NK-92 treated with Interleukin-12 subunit alpha and Interleukin-12 subunit beta, amount 100 ng/mL, for 24 hours (cell line): ENCODE measurements around the gene MEF2D.

Source experiments
- DNase-seq: peaks from one replicate; lab custom pipeline; 2025; lab: John Stamatoyannopoulos, UW

Gene MEF2D

DNA sequence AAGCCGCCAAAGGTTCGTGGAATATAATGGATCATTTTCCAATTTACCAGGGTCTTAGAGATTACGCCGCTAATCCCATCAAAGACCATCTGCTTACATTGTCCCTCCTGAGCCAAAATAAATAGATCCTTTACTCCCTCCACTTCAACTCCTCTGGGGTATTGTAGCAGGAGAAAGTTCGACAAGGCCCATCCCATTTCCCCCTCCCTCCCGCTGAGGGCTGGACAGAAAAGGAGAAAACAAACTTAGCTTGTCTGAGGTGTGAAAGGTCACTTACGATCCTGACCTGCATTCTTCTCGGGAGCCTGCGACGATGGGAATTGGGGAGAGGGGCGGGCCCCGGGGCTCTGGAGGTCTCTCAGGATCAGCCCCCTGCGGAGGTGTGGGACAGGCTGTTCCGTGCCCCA, 60.8 kb downstream of the MEF2D start:
- DNase-seq = no peak

DNA sequence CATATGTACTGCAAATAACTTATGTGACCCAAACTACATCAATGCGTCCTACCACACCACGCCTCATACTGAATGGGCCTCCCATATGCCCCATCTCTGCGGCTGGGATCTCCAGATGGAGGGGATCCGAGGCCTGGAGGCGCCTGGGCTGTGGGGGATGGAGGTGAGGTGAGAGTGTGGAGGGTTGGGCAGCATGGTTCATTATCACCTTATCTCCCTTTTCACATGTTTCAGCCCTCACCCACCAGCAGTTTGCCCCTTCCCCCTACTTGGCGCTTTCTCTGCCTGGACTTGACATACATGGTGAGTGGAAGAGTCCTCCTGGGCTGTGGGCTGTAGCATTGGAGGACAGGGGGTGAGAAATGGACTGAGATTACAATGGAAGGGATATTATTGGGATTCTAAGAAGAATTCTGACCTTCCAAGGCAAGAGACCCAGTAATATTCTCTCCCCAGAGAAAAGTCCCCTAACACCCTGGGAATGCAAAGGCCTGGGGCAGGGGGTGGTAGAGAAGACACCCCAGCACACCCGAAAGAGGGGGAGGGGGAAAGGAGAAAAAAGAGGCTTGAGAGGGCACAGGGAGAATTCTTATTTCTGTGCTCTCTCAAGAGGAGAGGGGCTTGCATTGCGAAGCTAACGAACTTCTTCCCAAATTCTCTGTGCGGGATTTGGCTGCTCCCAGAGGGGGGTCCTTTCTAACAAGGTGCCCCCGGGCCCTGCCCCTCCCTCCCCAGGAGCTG, 61.4 kb downstream of the MEF2D start:
- no peak for DNase-seq

DNA sequence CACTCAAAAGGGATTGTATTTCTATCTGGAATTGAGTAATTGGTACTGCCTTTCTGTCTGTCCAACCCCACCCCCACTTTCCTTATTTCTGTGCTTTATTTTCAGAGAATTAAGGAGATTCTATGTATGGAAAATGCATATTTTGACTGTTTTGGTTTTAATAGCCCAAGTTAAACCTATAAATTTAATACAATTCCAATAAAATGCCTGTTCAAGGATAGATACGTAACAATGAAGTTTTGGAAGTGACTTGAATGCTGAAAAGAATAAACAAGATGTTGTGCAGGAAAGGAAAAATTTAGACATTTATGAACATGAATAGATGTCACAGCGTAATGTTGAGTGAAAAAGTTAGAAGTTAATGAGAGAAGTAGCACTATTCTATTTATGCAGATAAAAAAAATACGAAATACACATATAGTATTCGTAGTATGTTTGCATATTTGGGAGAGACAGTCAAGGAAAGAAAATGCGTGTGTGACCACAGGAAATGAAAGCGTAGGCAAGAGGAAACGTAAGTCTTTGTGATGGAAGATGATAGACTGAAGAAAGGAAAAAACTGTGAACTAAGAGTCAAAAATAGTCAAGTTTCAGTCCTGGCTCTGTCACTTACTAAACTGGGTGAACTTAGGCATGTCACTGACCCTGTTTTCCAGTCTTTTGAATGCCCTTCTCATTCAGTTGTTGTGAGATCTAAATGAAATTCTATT, 62.1 kb downstream of the MEF2D start:
- DNase-seq = no peak

DNA sequence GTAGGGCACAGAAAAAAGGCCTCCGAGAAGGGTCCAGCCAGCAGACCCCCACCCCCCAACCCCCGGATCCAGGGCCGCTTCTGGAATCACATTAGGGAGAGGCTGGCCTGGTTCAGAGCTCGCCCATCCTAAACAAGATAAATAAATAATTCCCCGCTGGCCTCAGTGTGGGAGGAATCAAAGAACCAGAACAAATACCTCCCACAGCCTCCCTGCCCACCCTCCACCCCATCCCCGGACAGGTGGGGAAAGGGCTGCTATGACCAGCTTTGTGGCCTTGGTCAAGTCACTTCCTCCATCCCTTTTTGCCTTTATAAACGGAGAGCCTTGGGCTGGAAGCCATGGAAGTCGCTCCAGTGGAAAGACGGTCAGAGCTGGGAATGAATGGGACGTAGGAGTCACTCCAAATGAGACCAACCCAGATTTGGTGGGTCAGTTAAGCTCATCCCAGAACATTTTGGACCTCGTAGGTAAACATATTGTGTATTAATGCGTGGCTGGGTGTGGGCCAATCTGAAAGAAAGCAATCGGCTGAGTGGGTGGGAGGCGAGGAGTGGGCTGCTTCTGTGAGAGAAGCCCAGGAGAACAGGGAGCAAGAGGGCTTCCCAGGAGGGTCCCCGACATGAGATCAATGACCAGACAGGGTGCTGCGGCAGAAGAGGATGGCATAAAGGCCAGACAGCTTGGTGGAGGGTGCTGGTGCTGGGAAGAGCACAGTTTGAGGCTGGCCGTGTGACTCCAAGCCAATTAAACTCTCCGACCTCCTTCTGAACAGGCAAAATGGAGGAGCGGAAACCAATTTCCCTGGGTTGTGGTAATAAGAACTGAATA, 63.3 kb downstream of the MEF2D start:
- DNase-seq = no peak

DNA sequence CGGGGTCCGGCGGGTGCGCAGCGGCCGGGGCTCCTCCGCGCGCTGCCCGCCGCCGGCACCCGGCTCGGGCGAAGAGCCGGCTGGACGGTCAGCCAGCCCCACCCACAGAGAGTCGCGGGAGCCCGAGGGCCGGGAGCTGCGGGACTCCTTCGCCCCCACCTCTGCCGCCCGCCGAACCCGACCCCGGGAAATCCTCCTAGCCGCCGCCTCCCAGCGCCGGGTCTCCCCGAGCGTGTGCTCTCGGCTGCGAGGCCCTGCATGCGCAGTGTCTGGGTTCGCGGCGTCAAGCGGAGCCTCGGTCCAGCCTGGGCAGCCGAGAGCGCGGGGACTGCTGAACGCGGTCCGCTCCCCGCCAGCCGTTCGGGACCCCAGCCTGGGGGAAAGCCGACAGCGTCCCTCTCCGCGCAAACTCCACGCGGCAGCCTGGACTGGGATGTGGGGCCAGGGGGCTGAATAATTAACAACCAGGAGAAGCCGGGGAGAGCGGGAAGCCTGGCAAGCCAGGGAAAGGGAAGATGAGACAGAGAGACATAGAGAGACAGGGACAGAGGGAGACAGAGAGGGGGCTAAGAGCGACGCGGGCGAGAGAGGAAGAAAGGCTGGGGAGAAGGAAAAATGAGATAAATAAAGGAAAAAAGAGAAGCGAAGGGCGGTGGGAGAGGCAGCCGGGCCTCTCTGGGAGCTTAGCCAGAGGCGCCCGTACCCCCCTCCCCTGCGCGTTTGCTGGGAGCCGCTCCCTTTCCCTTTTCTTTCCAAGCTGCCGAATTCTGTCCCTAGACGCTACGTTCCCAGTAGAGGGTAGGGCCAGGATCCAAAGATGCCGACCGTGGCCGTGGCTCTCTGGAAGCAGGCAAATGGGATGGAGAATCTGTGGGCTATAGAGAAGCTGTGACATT, 64.2 kb downstream of the MEF2D start:
- no peak for DNase-seq

DNA sequence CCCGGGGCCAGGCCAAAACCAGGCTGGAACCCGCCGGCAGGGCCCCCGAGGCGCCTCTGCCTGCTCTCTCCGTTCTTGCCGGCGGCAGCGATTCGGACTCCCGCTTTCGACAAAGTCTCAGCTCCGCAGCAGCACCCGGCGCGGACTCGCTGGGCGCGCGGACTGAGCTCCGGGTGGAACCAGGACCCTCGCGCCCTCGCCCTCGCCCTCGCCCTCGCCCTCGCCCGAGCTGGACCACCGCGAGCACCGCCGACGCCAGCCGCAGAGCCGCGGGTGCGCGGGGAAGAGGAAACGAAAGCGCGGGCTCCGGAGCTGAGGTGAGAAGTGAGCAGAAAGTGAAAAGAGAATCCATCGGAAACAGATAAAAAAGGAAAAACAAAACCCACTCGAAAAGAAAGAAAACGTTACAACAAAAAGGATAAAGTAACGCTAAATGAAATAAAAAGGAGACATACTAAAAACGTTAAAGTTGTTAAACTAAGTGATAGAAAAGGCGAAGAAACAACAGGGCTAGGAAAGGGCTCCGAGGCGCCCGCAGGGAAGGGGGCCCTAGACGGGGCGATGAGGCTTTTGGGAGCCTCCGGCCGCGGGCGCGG, 64.9 kb downstream of the MEF2D start:
- DNase-seq = no peak

DNA sequence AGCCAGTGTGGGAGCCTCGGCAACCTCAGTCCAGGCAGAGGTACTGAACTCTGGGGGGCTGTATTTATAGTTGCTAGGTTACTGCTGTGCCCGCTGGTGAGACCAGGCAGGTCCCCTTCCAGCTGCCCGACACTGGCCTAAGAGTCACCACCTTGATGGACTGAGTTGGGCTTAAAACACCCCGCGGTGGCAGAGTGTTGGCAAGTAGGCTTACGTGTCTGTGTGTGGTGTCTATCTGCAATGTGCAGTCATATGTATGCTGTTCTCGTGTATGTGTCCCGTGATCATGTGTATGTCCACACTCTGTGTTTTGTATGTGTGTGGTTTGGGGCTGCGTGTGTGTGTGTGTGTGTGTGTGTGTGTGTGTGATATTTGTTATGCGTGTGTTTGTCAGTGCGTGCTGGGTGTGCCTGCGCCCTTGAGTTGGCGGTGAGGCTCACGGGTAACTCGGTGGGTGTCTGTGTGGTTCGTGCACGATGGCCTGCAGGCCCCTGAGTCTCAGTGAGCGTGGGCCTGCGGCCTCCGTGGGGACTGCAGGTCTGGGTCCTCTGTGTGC, 65.5 kb downstream of the MEF2D start:
- DNase-seq = no peak

DNA sequence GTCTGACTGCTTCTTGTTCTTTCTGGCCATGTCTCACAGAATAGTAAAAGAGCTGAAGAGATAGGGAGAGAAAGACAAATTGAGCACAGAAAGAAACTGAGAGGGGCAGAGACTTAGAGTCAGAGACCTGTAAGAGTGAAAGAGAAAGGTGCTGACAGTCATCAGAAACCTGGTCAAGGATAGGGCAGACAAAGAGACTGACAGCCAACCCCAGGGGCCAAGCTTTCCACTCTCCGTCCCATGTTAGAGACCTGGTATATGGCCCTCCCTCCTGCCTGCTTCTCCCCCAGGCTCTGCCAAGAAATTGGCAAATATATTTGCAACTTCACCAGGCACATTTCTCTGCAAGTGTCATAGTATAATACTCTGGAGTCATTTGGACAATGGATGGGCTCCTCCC, 67.0 kb downstream of the MEF2D start:
- DNase-seq = no peak

DNA sequence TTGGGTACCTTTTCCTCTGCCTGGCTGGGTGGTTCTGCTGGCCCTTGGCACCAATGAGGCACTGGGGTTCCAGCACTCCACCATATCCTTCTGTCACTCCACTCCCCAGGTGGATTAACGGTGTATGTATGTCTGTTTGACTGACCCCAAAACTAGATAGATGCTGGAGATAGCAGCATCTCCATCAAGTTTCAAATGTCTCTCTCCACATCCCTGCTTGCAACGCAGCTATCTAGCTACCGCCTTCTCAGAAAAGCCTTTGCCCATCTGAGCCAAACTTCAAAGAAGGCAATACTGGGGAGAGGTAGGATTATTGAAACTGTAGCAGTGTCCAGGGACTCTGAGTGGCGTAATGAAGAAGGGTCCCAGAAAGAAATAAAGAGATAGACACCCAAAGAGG, 67.5 kb downstream of the MEF2D start:
- no peak for DNase-seq

DNA sequence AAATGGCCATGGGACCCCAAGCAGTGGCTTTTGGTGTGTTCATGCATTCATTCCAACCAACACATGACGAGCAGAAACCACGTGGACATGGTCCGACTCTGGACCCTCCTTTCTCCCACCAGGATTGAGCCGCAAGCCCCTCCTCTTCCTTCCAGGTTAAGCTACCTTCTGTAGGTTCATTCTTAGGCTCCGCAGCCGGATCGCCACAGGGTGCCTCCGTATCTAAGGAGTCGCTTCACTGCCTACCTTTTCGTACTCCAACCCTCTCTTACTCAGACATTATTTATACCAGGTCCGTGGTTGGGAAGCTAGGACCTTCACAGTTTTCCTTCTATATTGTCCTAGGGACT, 67.9 kb downstream of the MEF2D start:
- DNase-seq = no peak

DNA sequence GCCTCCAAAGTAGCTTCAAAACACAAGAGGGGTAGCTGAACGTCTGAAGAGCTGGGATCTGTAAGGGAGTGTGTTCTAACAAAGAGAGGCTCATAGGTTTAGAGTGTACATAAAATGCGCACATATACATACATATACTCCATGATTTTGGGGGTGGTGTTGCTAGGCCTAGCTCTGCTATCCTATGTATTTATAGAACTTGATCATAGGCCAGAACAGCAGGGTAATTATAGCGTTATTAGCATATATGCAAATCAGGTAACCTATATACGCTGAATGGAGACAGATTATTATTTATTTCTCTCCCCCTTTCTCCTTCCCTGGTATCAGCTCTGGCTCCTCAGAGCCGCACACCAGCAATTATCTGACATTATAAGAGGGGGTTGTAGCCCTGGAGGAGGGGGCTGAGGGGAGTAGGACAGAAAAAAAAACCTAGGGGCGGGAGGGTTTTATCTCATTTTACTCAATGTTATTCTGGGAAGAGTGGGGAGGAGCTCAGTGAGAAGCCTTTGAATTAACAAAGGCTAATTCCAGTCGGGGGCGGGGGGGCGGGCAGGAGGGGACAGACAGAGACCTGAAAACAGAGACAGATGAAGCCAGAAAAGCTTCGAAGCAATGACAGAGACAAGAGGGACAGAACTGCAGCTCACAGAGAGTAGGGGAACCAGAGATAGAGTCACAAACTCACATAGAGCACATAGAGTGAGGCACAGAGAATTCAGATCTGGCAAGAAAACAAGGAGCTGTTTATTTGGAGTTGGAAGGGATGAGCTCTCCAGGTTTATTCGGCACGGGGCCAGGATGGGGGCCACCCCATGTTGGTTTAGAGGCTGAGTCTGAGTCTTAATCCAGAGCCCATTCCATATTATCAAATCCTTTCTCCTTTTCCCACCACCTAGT, 68.6 kb downstream of the MEF2D start:
- DNase-seq = no peak

DNA sequence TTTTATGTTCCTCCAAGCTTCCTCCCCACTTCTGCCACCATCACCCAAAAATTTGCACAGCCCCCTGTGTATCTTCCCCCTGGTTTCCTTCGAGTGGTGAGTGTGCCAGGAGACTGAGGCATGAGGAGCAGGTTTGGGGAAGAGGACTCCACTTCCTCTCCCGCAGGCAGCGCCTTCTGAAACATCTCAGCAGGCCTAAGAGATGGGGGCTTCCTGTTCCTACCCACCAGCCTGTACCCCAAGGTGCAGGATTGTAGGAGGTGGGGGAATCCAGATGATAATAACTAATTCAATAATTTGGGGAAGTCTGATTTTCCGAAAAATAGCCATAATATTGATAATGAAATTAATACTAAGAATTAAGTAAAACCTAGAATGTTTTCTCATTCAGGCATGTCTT, 69.2 kb downstream of the MEF2D start:
- DNase-seq = no peak

DNA sequence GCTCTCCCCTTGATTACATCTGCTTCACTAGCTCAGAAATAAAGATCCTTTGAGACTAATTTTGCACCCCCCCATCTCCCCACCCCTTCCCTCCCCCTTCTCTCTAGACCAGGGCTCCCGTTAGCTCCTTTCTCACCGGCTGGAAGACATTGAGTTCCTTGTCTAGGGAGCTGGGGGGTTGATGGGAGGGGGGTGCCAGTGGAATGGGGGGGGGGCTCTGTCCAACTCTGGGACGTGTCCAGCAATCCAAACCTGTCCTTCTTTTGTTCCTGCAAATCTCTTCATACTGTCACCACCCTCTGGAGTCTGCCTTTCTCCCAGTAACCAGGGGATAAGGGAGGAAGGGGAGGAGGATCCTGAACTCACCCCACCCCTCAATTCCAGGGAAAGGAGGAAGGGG, 69.7 kb downstream of the MEF2D start:
- no peak for DNase-seq

DNA sequence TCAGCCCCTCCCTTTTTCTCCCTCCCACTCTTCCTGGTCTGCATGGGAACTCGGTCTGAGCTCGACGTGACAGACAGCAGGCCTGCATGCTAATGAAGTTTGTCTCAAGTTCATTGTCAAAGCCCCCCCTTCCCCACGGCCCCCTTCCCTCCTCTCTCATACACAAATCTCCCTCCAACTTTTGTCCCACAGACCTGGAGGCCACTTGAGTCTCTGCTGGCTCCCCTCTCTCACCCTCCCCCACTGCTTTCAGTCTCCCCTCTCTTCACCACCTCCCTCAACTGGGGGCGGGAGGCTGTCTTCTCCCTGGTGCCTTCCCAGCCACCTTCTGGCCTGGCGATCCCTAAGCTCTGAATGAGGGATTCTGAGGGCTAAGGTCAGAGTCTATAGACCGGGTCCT, 70.3 kb downstream of the MEF2D start:
- no peak for DNase-seq

DNA sequence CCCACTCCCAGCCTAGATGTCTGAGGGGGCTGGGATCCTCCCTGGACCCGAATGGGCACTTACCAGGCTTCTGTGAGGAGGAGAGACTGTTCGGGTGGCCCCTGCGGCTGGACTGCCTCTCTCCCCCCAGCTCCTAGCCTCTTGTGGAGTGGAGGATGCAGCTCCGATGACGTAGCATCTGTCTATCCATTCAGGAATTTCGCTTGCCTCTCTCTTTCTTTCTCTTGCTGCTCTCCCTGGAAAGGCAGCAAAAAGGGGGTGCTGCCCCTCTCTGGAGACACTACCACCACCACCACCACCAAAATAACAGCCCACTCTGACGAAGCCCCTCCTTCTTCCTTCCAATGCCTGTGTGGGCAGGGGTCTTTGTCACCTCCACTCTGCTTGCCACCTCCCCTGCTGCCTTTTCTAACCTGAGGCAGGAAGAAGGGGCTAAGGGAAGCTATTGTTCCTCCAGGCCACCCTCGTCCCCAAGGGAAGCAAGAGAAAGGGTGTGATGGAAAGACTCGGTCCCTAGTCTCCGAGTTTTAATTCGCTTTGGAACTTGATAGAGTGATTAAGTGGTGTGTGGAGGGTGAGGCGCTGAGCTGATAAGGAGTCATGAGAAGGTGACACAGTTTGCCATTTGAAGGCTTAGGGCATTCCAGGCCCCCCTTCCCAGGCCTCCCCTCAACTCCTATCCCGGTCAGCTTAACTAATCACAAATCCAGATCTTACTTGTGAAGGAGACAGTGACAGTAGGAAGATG, 71.1 kb downstream of the MEF2D start:
- DNase-seq = no peak

DNA sequence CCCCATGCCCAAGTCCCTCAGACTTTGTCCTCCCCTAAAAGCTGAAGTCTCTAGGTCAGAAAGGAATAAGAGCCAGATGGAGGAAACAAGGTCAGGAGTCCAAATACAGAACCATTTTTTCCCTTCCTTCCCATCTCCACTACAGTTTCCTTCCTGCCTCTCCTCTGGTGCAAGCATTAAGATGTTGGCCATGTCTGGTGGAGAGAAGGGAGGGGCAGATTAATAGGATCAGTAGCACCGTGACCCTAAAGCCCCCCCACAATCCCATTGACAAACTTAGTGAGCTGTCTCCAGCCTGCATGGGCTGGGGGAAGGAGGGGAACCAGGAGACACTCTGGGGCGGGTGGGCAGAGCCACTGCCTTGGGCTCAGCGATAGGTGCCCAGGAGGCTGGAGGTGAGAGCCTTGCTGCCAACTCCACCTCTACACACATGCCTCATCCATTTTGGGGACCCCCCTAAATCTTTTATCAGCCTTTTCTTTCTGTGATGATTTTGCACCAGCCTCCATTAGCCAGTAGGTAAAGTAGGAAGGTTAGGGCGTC, 71.8 kb downstream of the MEF2D start:
- DNase-seq = no peak

DNA sequence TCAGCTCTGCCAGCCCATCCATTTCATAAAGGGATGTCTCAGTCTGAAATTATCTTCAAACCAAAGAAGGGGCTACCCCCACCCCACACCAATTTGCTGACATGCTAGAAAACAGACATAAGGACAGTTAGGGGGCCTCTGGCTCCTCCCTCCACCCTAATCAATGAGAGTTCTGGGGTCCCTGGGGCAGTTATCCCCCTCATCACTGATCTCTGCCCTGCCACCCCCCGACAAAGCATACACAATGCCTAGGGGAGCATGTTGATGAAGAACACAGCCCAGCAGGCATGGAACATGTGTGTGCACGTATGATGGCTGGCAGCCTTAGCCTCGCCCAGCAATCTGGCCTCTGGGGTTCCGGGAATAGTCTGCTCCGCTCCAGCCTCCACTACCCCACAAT, 72.6 kb downstream of the MEF2D start:
- no peak for DNase-seq

DNA sequence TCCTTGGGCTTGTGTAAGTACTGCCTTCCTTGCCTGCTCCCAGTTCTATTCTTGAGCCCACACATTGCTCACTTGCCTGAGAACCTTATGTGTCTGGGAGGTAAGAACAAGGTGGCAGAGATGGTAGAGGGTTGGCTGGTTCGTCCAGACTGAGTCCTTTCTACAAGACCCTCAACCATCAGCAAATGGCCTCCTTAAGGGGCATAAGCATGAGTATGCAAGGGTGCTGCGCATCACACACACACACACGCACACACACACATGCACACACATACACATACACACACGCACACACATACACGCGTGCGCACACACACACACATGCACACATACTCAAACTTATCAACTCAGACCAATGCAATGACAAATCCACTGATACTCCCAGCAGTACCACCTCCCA, 74.6 kb downstream of the MEF2D start:
- no peak for DNase-seq

DNA sequence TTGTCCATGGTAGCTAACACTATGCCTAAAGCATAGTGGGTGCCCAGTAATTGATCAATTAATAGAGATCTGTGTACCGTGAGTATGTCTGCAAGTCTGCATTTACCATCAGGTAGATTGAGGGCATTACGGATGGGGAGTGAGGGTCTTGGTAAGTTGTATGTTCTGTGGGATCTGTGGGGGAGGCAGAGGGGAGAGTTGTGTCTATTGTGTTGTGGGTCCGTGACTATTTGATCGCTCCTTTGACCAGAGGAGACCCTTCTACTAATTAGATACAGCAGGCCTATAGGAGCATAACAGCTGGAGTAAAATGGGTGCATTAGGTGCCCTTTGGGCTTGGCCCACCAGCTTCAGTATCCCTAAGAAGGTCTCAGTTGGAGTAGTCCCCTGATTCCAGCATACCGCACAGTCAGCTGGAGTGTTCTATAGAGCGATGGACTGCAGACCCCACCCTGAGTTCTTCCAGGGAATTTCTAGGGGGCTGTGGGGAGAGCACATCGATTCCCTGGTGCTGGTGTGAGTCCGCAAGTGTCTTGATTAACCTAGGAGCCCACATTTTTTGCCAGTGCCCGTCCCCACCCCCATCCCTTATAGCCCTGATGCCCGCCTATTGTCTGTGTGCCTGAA, 75.7 kb downstream of the MEF2D start:
- no peak for DNase-seq
